ENCODE results near the gene IL18RAP.

The IL18RAP gene

GRCh38 chr2:102423368-102423767, 408 bp downstream of the IL18RAP start:
- DNase-seq (ENCODE audit: low read depth in 2 of 2) = no peak

DNA sequence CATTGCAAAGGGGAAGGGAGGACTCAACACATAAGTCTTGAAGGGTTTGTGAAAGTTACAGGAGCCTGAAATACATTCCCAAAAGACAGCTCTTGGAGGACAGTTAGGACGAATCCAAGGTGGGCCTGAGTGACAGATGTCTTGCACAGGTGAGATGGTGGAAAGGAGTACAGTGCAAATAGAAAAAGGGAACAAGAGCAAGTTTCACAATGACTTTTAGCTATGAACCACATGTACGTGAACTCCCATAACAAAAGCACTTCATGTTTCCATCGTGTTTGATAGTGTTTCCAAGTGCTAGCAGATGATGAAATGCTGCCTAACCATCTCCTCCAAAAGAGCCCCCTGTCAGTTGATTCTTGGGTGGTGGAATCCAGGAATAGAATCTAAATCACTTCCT, 1.8 kb downstream of the IL18RAP start:
- no peak for DNase-seq (ENCODE audit: low read depth in 2 of 2)

DNA sequence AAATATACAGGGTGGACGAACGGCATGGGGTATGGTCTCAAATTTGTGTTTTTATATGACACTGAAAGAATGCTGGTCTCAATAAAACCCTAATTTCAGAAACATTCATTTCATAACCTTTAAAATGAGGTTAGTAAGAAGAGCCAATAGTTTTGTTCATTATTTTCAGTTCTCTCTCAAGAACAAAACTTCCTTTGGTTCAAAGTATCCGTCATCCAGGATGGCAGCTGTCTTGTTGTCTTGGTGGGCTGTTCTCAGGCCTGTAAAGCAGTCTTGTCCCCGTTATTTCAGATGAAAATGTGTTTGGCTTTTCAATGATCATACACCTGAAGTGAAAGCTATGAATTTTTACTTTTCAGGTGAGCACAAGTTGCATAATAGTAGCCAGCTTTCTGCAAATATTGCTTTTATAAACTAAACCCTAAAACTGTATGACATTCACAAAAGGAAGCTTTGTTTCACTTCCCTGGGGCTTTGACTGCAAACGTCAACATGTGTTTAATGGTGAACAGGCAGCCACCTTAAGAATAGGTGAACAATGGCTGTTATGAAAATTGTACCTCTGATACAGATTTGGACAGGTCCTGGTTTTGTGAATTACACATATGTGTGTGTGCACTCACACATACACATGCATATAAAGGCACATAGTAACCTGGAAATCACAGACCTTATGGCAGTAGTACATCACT, 2.6 kb downstream of the IL18RAP start:
- no peak for DNase-seq (ENCODE audit: low read depth in 2 of 2)

DNA sequence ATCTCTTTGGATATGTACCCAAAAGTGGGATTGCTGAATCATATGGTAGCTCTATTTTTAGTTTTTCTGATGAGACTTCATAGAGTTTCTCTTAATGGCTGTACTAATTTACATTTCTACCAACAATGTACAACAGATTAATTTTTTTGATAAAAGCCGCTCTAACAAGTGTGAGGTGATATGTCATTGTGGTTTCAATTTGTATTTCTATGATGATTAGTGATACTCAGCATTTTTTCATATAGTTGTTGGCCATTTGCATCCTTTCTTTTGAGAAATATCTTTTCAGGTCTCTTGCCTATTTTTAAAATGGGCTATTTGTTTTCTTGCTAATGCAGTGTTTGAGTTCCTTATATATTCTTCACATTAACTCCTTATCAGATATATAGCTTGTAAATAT, 4.3 kb downstream of the IL18RAP start:
- no peak for DNase-seq (ENCODE audit: low read depth in 2 of 2)

- no peak for DNase-seq (ENCODE audit: low read depth in 2 of 2)
Measured at GRCh38 chr2:102428573-102428972, 5.6 kb downstream of the IL18RAP start.

- no peak for DNase-seq (ENCODE audit: low read depth in 2 of 2)
Measured at GRCh38 chr2:102432386-102432785, 9.4 kb downstream of the IL18RAP start.

DNA sequence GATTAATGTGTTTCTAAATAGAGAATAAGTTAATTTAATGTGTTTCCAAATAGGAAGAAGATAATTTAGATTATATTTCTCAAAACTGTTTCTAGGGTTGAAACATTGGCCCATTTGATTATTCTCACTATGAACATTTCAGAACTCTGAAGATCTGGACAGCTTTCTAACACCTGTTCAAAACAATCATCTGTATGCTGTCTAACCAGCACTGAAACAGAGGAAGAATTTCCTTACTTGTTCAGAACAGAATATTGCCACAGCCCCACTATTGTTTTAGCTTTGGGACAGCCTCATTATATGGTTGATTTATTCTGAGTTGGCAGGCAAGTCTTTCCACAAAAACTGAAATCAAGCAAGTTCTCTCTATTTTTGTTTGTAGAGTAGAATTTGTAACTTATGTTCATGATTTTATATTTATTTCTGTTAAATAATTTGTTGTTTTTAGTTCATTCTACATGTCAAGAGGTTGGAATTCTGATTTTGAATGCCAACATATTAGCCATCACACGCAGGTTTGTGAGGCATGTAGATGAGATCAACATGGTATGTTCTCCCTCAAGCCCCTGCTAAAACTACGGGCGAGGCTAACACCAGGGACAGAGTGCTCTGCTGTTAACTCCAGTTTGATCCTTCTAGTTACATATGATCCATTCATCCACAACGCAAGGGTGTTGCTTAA, 11.2 kb downstream of the IL18RAP start:
- DNase-seq (ENCODE audit: low read depth in 2 of 2) = no peak

GRCh38 chr2:102434655-102435381, 11.9 kb downstream of the IL18RAP start:
- no peak for DNase-seq (ENCODE audit: low read depth in 2 of 2)

DNA sequence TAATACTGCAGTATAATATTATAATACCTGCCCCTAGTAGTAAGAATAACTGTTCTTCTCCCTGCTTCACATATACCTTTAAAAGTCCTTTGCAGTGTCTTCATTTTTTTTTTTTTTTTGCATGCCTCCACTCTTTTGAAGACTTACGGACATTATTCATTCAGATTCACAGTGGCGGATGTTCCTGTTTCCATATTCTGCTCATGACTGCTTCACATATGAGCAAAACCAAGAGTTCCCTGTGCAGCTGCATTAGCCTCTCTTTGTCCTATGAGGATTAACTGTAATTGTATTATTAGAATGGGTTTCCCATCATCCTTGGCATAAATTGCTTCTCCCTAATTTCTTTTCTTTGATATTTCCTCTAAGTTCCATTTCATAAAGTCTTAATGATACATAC, 12.8 kb downstream of the IL18RAP start:
- no peak for DNase-seq (ENCODE audit: low read depth in 2 of 2)

- DNase-seq (ENCODE audit: low read depth in 2 of 2) = no peak
Measured at GRCh38 chr2:102436323-102436722, 13.4 kb downstream of the IL18RAP start.

DNA sequence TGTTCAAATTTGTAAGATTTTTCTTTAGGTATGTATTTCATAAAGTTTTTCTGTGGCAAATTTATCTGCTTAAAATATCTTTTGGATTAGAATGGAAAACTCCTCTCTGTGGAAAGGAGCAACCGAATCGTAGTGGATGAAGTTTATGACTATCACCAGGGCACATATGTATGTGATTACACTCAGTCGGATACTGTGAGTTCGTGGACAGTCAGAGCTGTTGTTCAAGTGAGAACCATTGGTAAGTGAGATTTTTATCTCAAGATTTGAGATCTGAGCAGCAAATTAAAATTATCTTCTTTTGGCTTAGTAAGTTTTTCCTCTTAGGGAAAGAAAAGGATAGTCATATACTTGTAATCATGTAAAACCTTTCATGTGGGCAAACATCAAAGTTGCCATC, 14.2 kb downstream of the IL18RAP start:
- DNase-seq (ENCODE audit: low read depth in 2 of 2) = no peak

- no peak for DNase-seq (ENCODE audit: low read depth in 2 of 2)
Measured at GRCh38 chr2:102438111-102438510, 15.2 kb downstream of the IL18RAP start.

- DNase-seq (ENCODE audit: low read depth in 2 of 2) = no peak
Measured at GRCh38 chr2:102438578-102438977, 15.6 kb downstream of the IL18RAP start.

GRCh38 chr2:102439065-102439695, 16.2 kb downstream of the IL18RAP start:
- DNase-seq (ENCODE audit: low read depth in 2 of 2) = no peak

DNA sequence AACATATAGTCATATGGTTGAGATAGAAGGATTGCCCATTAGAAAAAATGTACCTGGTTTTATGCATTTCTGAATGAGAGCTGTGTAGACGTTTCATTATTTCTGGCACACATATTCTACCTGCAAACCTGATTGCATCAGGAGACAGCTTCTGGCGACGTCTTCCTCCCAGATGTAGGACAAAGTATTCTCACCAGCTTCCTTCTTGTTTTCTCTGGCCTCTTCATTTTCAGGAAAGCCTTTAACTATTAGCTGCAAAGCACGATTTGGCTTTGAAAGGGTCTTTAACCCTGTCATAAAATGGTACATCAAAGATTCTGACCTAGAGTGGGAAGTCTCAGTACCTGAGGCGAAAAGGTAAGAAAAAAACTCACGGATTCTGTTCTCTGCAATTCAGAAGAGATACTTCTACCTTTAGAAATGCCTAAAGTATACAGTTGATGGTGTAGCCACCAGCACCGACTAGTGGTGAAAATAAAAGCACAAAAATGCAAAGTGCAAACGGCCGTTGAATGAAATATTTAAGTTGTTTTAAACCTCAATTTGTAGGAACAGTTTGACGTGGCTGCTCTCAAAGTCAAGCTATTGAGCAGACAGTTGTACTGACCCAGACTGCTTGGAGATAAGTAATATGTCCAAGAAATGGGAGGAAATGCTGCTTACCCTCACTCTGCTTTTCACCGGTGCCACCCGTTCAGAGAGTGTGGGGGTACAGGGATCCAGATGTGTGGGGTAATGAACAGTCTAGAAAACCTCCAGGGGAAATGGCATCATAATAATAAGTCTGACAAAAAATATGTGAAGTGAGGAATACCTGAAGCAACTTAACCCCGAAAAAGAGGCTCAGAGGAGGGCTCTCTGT, 20.2 kb downstream of the IL18RAP start:
- DNase-seq (ENCODE audit: low read depth in 2 of 2) = peak in 1 of 2 donors; percentile 43

DNA sequence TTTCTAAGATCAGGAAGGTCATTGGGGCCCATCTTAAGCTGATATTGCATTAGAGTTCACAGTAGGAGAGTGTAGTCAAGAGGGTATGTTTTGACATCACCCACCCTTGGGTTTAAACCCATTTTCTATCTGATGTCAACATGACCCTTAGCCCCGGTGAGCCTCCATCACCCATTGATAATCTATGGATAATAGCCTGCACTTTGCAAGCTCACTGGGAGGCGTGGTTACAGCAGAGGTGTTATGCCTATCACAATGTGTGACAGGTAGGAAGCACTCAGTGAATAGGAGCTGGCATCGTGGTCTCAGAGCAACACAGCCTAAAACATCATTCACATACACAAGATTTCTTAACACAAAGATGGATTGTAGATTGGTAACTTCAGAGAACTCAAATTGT, 21.3 kb downstream of the IL18RAP start:
- no peak for DNase-seq (ENCODE audit: low read depth in 2 of 2)

DNA sequence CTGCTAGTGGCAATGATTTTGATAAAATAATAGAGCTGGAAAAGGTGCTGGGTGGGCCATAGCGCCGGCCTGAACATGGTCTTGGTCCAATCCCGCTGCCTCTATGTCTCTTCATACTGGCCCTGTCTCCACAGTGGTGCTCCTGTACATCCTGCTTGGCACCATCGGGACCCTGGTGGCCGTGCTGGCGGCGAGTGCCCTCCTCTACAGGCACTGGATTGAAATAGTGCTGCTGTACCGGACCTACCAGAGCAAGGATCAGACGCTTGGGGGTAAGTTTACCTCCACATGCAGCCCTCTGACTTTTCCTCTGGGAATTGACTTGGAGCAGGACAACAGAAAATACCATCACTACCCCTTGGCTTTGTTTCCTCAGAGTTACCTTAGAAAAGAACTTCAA, 24.0 kb downstream of the IL18RAP start:
- no peak for DNase-seq (ENCODE audit: low read depth in 2 of 2)

DNA sequence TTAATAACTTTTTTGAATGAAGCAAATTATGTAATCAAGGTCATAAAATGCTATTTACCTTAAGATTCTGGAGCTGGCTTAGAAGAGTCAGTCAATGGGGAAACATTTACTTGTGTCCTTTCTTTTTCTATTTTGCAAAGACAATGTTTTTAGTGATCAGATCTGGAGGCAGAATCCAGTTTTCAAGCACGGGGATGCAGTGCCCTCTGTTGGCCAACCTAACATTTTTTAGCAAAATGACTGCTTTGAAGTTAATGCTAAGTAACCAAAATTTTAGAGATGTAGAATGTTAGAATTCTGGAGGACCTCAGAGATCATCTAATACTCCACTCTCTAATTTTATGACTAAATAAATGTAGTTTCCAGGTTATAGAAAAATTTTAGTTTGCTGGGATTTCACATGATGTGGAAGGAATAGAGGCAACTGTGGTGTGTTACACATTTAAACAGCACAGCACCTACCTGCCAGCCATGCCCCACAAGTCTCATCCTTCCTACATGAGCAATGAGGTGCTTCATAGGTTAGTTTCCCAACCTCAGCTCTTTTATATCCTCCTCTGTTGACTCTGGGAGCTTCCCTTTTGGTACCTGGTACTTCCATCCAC, 26.5 kb downstream of the IL18RAP start:
- peak; percentile 54 to 67 for DNase-seq (ENCODE audit: low read depth in 2 of 2)

DNA sequence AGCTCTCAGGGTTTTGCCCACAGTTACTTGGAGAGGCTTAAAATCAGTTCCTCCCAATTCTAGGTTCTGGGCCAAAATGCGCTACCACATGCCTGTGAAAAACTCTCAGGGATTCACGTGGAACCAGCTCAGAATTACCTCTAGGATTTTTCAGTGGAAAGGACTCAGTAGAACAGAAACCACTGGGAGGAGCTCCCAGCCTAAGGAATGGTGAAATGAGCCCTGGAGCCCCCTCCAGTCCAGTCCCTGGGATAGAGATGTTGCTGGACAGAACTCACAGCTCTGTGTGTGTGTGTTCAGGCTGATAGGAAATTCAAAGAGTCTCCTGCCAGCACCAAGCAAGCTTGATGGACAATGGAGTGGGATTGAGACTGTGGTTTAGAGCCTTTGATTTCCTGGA, 29.0 kb downstream of the IL18RAP start:
- DNase-seq (ENCODE audit: low read depth in 2 of 2) = no peak

DNA sequence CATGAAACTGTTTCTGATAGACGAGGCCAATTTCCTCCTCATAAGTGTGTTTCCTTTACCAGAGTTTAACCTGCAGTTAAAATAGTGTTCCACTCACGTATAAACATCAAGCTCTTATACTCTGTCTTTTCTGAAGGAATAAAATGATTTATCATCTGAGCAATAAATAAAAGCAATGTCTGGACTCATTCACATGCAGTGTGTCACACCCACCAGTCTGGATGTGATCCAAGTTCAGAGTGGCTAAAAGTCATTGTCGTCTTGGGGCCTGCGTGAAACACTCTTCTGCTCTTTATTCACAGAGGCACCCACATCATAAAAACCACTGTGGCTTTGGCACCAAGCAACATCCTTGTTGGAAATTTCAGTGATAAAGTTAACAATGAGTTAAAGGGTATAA, 30.5 kb downstream of the IL18RAP start:
- DNase-seq (ENCODE audit: low read depth in 2 of 2) = no peak

DNA sequence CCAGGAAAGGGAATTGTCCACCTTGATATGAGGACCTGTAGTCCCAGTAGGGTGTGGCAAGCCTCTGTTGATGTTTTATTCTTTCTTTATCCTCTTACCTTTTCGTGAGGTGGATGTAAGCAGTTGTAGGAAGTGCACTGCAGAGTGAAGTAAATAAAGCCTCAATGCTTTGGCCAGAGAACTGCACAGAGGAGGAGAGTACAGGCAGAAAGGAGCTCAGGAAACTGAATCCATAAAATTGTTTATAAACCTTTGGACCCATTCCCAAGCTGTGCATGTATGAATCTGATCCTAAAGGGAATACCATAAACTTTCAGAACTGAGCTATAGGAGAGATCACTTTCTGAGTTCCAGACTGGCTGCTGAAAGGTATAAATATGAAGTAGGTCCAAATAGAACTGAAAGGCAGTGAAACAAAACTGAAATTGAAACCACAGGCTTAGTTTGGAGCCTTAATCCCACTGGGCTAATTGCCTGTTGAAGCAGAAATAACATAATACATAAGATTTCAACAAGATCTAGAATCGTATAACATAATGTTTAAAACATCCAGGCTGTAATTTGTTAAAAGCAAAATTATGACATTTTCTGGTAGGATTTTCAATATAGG, 32.2 kb downstream of the IL18RAP start:
- no peak for DNase-seq (ENCODE audit: low read depth in 2 of 2)
